HFF-Myc (cell line): ENCODE data around the gene PLCXD3.
A peak's percentile ranks its signal among the peaks of the same experiment; 100 is the strongest.

Experiments
- DNase-seq: peaks from one replicate; pipeline ENCODE4 v3.0.0-alpha.2; 2011; ENCODE audit warnings: low read depth; ENCODE audit errors: extremely low read depth
- H3K4me3 ChIP-seq: replicated peaks from 2 replicates; pipeline ENCODE4 v1.5.1; 2011; ENCODE audit warnings: low read depth, mild to moderate bottlenecking, control low read depth, low read length
- TF ChIP-seq, protein P1 (sequence below): IDR thresholded peaks from 2 replicates; pipeline ENCODE4 v1.5.1; 2012; ENCODE audit warnings: mild to moderate bottlenecking, low read depth, low read length, control low read depth; ENCODE audit errors: missing control alignments

Gene PLCXD3

DNA sequence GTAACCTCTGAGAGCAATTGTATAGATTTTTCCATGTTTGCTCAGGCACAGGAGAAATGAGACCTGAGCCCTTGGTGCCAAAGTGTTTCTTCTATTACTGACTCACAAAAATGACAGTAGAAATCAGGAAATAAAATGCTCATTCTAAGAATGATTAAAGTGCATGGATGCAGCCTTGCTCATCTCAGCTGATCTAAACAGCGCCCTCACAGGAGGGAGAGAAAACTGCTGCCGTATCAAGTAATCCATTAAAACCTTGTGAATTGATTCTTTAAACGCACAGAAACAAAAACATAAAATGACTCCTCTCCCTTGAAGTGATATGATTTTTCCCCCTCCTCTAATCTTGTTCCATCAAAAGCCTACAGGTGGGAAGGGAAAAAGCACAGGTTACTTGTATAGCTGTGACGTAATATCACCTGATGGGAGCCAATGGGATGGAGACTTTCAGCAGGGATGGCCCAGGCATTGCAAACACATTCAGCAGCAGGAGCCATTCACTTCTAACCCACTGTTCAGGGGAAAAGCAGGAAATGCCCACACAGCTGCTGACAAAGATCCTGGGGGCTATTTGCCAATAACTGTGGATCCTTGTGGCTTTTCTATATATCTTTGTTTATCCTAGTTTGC lies 76.7 kb downstream of the PLCXD3 start:
- TF ChIP-seq, protein P1, sequence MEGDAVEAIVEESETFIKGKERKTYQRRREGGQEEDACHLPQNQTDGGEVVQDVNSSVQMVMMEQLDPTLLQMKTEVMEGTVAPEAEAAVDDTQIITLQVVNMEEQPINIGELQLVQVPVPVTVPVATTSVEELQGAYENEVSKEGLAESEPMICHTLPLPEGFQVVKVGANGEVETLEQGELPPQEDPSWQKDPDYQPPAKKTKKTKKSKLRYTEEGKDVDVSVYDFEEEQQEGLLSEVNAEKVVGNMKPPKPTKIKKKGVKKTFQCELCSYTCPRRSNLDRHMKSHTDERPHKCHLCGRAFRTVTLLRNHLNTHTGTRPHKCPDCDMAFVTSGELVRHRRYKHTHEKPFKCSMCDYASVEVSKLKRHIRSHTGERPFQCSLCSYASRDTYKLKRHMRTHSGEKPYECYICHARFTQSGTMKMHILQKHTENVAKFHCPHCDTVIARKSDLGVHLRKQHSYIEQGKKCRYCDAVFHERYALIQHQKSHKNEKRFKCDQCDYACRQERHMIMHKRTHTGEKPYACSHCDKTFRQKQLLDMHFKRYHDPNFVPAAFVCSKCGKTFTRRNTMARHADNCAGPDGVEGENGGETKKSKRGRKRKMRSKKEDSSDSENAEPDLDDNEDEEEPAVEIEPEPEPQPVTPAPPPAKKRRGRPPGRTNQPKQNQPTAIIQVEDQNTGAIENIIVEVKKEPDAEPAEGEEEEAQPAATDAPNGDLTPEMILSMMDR: peak; percentile 63
- DNase-seq: no peak

DNA sequence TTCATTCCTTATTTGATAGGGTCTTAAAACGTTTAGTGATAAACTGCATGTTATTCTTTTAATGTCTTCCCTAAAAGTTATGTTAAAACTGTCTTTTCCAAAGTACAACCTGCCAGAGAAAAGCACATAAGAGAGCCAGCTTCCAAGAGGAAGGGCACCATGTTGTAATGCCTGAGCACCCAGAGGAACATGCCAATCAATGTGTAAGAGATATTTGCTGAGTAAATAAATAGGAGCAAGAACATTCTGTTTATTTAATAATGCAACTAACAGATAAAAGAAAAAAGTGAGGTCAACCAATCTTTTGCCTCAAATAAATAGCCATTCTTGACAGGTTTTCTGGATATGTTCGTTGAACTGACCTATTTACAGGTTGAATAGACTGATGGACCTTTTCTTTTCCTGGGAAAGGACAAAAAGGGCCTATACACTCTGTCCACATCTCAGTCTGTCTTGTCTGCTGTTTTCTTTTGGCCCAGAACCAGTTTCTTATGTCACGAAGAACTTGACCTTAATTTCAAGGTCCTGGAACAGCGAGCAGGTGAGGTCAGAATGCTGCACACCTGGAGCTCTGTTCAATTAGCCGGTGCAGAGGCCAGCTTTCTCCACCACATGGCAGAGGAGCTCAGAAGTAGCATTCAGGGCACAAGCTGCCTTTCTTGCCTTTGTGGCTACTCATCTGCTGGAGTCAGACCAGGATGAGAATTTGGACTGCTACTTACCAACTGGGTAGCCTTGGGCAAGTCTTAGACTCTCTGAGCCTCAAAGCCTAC lies 77.7 kb downstream of the PLCXD3 start:
- no peak for DNase-seq
- TF ChIP-seq, protein P1: no peak
- H3K4me3 ChIP-seq: no peak overlapping the region

More for the DNA sequence above, 76.7 kb downstream of the PLCXD3 start:
- H3K4me3 ChIP-seq: no peak overlapping the region

DNA sequence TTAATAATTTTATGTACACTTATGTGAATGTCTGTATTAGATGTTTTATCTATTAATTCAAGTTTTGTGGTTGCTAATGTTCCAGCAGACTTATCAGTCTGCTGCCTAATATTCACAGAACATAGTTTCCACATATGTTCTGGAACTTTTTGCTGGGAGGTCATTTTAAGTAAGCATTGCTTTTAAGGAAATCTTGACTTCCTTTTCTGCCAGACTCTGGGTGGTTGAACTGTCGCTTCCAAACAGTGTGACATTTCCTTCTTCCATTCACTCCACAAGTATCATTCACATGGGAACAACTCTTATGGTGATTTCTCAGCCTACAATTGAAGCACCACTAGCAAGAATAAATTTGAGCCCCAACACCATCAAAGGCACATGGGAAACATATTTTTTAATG lies 82.9 kb downstream of the PLCXD3 start:
- no peak overlapping the region for H3K4me3 ChIP-seq
- DNase-seq: no peak
- TF ChIP-seq, protein P1: no peak

DNA sequence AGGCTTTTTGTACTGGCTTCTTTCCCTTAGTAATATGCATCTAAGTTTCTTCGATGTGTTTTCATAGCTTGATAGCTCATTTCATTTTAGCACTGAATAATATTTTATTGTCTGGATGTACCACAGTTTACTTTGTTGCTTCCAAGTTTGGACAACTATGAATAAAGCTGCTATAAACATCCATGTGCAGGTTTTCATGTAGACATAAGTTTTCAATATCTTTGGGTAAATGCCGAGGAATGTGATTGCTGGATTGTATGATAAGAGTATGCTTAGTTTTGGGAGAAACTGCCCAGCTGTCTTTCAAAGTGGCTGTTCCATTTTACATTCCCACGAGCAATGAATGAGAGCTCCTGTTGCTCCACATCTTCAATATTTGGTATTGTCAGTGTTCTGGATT lies 84.7 kb downstream of the PLCXD3 start:
- TF ChIP-seq, protein P1: no peak
- no peak overlapping the region for H3K4me3 ChIP-seq
- no peak for DNase-seq

DNA sequence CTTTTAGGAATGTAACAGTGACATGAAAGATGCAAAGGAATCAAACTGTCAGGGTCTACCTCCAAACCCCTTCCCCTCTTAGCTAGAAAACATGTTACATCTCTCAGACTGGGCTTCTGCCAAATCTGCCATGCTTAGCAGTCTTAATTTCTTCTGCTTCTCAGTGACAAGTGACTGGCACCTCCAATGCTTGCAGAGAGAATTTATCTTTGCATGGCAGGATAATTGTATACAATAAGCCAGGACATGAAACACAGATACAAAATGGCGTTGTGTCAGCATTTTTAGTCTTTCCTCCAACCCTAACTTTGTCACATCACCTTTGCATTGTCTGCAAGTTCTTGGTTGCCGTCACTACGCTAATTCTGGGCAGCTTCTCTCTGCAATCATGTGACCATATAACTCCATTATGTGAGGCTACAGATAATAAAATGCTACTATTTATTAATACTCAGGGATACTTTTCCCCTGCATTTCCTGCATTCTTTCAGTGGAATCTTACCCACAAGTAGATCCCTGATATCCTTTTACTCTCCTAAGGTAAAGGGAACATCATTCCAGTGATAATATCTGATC lies 89.8 kb downstream of the PLCXD3 start:
- no peak for DNase-seq
- no peak overlapping the region for H3K4me3 ChIP-seq
- TF ChIP-seq, protein P1: no peak

DNA sequence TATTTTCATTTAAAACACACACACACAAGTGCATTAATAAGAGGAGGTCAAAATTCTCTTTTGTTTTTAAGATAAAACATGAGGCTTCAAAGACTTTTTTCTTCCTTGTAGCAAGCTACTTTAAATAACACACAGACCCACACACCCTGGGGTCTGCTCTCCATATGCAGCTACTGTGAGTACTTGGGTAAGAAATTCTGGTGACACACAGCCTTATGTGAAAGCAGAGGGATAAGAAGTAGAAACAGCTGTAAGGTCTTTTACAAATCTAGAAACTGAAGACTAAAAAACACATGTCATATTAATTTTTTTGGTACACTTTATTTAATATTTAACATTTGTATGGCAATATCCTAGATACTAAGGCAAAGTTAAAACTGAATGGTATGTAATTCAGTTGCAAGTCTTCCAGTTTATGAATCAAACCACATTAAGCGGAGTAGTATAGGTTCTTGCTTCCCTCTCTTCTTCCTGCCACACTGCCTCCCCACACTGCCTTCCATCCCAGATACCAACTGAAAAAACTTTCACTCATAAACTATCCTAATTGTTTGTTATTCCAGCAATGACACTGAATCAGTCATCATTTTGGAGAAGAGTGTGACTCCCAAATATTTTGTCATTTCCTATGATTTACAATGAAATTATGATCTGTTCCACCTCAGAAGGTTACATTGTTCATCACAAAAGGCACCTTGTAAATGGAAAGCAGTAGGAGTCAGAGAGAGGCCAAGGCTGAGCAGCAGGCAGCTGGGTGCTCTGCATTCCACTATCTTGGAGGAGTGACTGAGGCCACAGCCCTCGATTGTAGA lies 92.0 kb downstream of the PLCXD3 start:
- DNase-seq: peak; percentile 10
- TF ChIP-seq, protein P1: no peak
- H3K4me3 ChIP-seq: no peak overlapping the region
